ENCODE results near the gene NYAP1. TPM values are rescaled to one million over a fixed set of nuclear protein-coding genes. Genes with fewer than 3 reads are reported as not detected.
"Not testable (repeated sequence)": the region's sequence is repeated elsewhere in the genome, so short reads cannot be mapped to it uniquely, and the experiment has no call there.

The NYAP1 gene
- total RNA-seq, 4 donors from 2014 or later = 8.8 to 21.3 (median 11.4) TPM

DNA sequence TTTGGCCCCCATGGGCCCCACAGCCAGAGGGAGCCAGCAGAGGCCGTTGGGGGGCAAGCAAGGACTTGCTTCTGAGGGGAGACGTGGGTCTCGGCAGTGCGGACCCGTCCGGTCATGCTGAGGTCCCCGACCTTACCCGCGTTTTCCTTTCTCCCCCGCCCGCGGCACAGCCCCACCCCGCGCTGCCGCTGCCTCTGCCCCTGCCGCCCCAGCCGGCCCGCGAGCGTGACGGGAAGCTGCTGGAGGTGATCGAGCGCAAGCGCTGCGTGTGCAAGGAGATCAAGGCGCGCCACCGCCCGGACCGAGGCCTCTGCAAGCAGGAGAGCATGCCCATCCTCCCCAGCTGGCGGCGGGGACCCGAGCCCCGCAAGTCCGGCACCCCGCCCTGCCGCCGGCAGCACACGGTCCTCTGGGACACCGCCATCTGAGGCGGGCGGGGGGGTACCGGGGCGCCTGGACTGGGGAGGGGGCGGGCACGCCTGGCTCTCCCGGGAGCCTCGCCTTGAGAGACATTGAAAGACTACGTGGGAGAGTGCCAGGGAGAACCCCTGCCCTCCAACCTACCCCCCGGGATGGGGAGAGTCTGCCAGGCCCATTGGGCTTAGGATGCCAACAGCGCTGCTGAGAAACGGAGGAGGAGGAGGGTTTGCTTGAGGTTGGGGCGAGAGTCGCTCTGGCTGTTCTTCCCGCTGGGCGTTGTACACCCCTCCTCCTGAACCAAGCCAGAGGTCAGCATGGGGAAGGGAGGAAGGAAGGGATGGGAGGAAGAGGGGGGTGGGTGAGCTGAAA lies 9.9 kb downstream of the NYAP1 start:
- DNase-seq (ENCODE audit: low spot score in 2 of 2) = no peak
- H3K4me3 ChIP-seq = peak overlapping the region; percentile 21 to 49 (median 32)
- TF ChIP-seq CTCF (IDR thresholded peaks at IDR 0.05) (peak in 1 of 5 experiments; percentile 13), EP300 (IDR thresholded peaks at IDR 0.05) (no peak), POLR2A (IDR thresholded peaks at IDR 0.05) (no peak)
- peak overlapping the region in 2 of 4 donors; percentile 7 to 75 for H3K27ac ChIP-seq
- peaks cover 0 to 27% (median 5%) of the 10 kb centered on the region in 4 donors for H3K4me1 ChIP-seq
- H3K9me3 ChIP-seq = no peaks in the 10 kb centered on the region
- 9 to 13% methylated on average over 29 to 36 of the region's 56 CpGs for WGBS, 2 donors
- peaks cover 0 to 25% (median 0%) of the 10 kb centered on the region in 3 donors for H3K36me3 ChIP-seq
- H3K27me3 ChIP-seq = no peaks in the 10 kb centered on the region

DNA sequence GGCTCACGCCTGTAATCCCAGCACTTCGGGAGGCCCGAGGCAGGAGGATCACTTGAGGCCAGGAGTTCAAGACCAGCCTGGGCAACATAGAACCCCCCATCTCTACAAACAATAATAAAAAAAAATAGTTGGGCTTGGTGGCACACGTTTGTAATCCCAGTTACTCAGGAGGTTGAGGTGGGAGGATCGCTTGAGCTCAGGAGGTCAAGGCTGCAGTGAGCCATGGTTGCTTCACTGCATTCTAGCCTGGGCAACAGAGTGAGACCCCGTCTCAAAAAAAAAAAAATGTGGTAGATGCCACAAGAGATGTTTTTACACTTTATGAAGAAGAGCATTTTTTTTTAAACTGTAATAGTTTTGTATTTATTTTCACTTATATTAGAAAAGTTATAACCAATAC lies 12.8 kb downstream of the NYAP1 start:
- Histone ChIP-seq H3K4me1 (peaks cover 0 to 20% (median 5%) of the 10 kb centered on the region in 4 donors), H3K9me3 (no peaks in the 10 kb centered on the region), H3K36me3 (peaks cover 0 to 8% (median 0%) of the 10 kb centered on the region in 3 donors), H3K27me3 (no peaks in the 10 kb centered on the region), H3K4me3 (no peak overlapping the region), H3K27ac (no peak overlapping the region)
- WGBS, 2 donors = 86% methylated on average over 6 of the region's 6 CpGs
- no peak for DNase-seq (ENCODE audit: low spot score in 2 of 2)
- TF ChIP-seq CTCF (IDR thresholded peaks at IDR 0.05) (no peak), POLR2A (IDR thresholded peaks at IDR 0.05) (no peak), EP300 (IDR thresholded peaks at IDR 0.05) (no peak)

GRCh38 chr7:100500743-100501142 lies 17.0 kb downstream of the NYAP1 start:
- H3K4me3 ChIP-seq; H3K9me3 ChIP-seq; H3K27me3 ChIP-seq; H3K36me3 ChIP-seq; H3K27ac ChIP-seq; DNase-seq (ENCODE audit: low spot score in 2 of 2); H3K4me1 ChIP-seq: not testable (repeated sequence)
- whole genome bisulfite sequencing, 2 donors = 88 to 93% methylated on average over 2 of the region's 2 CpGs

DNA sequence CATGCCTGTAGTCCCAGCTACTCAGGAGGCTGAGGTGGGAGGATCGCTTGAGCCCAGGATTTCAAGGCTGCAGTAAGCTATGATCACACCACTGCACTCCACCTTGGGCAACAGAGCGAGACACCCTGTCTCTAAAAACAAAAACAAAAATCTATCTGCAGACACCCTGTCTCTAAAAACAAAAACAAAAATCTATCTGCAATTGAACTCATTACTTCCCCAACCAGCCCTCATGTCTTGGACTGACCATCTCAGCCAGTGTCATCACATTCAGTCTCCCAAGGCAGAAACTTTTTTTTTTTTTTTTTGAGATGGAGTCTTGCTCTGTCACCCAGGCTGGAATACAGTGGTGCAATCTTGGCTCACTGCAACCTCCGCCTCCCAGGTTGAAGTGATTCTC lies 20.3 kb downstream of the NYAP1 start:
- not testable (repeated sequence) for H3K4me3 ChIP-seq; H3K9me3 ChIP-seq; H3K4me1 ChIP-seq; H3K36me3 ChIP-seq; DNase-seq (ENCODE audit: low spot score in 2 of 2); H3K27me3 ChIP-seq
- peak overlapping the region in 1 of 4 donors; percentile 40 for H3K27ac ChIP-seq
- 92 to 94% methylated on average over 3 of the region's 3 CpGs for WGBS, 2 donors

DNA sequence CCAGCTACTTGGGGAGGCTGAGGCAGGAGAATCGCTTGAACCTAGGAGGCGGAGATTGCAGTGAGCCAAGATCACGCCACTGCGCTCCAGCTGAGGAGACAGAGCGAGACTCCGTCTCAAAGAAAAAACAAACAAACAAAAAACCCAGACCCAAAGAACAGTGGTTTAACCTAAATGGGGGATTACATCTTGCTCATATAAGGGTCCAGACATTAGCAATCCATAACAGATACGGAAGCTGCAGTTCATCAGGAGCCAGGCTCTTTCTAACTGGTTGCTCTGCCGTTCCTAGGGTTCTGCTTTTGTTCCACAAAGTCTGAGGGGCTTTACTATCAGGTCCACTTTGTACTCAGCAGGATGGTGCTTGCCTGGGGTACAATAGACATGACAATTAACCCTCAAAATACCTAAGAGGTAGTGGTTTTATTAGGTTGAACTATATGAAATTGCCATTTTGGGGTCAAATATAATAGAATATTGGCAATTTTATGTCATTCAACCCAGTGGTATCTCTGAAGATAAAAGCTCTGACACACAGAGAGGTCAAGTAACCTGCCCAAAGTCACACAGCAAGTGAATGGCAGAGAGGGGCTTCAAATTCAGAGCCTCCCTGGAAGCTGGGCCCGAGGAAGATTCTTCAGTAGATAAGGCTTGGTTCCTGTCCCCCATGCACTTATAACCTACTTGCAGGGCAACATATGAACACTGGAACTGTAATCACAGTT lies 21.3 kb downstream of the NYAP1 start:
- no peak overlapping the region for H3K27ac ChIP-seq
- H3K27me3 ChIP-seq = no peaks in the 10 kb centered on the region
- DNase-seq (ENCODE audit: low spot score in 2 of 2) = no peak
- peaks cover 0 to 11% (median 0%) of the 10 kb centered on the region in 4 donors for H3K4me1 ChIP-seq
- H3K9me3 ChIP-seq = no peaks in the 10 kb centered on the region
- no peaks in the 10 kb centered on the region for H3K36me3 ChIP-seq
- 88% methylated on average over 9 of the region's 9 CpGs for WGBS, 2 donors
- H3K4me3 ChIP-seq = no peak overlapping the region
- TF ChIP-seq CTCF (IDR thresholded peaks at IDR 0.05) = no peak
- no peak for TF ChIP-seq EP300 (IDR thresholded peaks at IDR 0.05)
- no peak for TF ChIP-seq POLR2A (IDR thresholded peaks at IDR 0.05)

DNA sequence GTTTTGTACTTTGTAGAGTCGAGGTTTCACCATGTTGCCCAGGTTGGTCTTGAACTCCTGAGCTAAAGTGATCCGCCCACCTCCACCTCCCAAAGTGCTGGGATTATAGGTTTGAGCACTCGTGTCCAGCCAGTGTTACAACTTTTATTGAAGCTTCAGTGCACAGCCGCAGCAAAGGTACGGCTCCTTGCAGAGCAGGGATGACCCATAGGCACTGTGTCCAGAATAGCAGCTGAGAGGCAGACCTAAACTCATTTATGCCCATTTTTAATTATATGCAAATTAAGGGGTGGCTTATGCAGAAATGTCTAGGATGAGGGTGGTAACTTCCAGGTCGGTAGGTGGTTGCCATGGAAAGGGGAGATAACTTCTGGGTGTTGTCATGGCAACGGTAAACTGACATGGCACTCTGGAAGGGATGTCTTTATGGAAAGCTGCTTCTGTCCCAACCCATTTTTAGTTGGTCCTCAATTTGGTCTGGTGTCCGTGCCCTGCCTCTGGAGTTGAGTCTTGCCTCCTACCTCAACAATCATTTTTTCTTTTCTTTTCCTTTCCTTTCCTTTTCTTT lies 22.7 kb downstream of the NYAP1 start:
- DNase-seq (ENCODE audit: low spot score in 2 of 2) = no peak
- no peak for TF ChIP-seq EP300 (IDR thresholded peaks at IDR 0.05)
- no peak for TF ChIP-seq CTCF (IDR thresholded peaks at IDR 0.05)
- TF ChIP-seq POLR2A (IDR thresholded peaks at IDR 0.05) = no peak
- H3K9me3 ChIP-seq = no peaks in the 10 kb centered on the region
- peaks cover 0 to 11% (median 0%) of the 10 kb centered on the region in 4 donors for H3K4me1 ChIP-seq
- H3K27ac ChIP-seq = no peak overlapping the region
- 58 to 69% methylated on average over 7 to 8 of the region's 8 CpGs for WGBS, 2 donors
- H3K27me3 ChIP-seq = no peaks in the 10 kb centered on the region
- no peak overlapping the region for H3K4me3 ChIP-seq
- no peaks in the 10 kb centered on the region for H3K36me3 ChIP-seq
